ENCODE results near the gene VCL. TPM values are rescaled to one million over a fixed set of nuclear protein-coding genes. Genes with fewer than 3 reads are reported as not detected.
A peak's percentile ranks its signal among the peaks of the same experiment; 100 is the strongest.

Gene VCL
- total RNA-seq, 1 donor from 2014 or later = 42.1 TPM

DNA sequence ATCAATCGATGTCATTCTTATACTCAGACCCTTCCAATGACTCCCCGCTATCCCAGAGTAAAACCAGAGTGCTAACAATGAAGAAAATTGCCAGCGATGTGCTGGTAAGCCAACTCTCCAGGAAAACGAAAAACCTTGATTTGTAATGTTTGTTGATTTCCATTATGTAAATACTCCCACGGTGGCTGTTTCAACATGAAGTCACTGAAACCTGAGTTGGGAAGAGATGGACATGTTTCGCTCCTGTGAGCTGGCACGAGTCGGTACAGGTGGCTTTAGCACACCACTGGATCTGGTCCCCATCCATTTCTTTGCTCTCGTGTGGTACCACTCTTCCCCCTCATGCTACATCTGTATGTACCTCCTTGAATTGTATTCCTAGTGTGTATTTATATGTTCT lies 99.9 kb downstream of the VCL start:
- TF ChIP-seq, protein P1, sequence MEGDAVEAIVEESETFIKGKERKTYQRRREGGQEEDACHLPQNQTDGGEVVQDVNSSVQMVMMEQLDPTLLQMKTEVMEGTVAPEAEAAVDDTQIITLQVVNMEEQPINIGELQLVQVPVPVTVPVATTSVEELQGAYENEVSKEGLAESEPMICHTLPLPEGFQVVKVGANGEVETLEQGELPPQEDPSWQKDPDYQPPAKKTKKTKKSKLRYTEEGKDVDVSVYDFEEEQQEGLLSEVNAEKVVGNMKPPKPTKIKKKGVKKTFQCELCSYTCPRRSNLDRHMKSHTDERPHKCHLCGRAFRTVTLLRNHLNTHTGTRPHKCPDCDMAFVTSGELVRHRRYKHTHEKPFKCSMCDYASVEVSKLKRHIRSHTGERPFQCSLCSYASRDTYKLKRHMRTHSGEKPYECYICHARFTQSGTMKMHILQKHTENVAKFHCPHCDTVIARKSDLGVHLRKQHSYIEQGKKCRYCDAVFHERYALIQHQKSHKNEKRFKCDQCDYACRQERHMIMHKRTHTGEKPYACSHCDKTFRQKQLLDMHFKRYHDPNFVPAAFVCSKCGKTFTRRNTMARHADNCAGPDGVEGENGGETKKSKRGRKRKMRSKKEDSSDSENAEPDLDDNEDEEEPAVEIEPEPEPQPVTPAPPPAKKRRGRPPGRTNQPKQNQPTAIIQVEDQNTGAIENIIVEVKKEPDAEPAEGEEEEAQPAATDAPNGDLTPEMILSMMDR (IDR thresholded peaks at IDR 0.05; ENCODE audit: partially characterized antibody, unreplicated experiment) = no peak
- Mint-ChIP-seq H3K4me3 (ENCODE audit: unreplicated experiment) (no peak overlapping the region), H3K27me3 (ENCODE audit: unreplicated experiment) (peaks cover 4% of the 10 kb centered on the region), H3K9me3 (ENCODE audit: unreplicated experiment) (no peaks in the 10 kb centered on the region), H3K4me1 (ENCODE audit: low read depth, unreplicated experiment) (no peaks in the 10 kb centered on the region), H3K36me3 (ENCODE audit: unreplicated experiment) (no peaks in the 10 kb centered on the region), H3K27ac (ENCODE audit: unreplicated experiment) (no peak overlapping the region)
- no peak for DNase-seq

DNA sequence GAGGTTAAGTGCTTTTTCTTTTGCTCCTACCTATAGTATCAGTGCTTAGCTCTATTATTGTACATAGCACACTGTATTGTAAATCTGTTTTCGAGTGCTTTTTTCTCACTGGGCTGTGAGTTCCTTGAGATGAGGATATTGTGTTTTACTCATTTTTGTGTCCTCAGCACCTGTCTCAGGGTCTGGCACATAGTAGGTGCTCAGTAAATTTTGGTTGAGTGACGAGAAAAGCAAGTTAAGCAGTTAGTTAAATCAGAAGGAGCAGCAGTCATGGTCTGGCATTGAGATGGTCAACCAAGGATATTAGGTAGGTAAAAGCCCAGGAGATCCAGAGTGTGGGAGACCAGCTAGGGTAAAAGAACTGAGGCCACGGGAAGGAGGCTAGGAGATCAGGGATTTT lies 101.5 kb downstream of the VCL start:
- TF ChIP-seq, protein P1 (IDR thresholded peaks at IDR 0.05; ENCODE audit: partially characterized antibody, unreplicated experiment) = no peak
- no peak for DNase-seq
- Mint-ChIP-seq H3K36me3 (ENCODE audit: unreplicated experiment) (no peaks in the 10 kb centered on the region), H3K27me3 (ENCODE audit: unreplicated experiment) (peaks cover 4% of the 10 kb centered on the region), H3K27ac (ENCODE audit: unreplicated experiment) (no peak overlapping the region), H3K9me3 (ENCODE audit: unreplicated experiment) (peaks cover under 1% of the 10 kb centered on the region), H3K4me3 (ENCODE audit: unreplicated experiment) (no peak overlapping the region), H3K4me1 (ENCODE audit: low read depth, unreplicated experiment) (no peaks in the 10 kb centered on the region)

DNA sequence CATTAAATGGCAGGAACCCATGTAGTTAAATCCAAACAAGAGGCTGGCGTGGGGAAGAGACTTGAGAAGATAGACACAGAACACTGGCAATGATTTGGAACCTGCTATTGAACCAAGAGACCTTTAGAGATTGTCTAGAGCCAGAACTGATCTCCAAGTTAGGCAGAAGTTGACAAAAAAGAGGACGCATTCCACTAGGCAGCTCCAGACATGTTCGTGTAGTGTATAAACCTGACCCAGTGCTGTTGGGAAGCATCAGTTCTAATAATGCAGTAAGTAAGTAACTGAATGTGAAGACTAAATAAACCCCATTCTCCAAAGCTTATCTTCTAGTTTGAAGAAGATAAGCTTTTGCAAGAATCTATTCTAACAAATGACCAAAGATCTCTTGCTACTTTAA lies 101.9 kb downstream of the VCL start:
- no peaks in the 10 kb centered on the region for H3K36me3 Mint-ChIP-seq (ENCODE audit: unreplicated experiment)
- H3K27ac Mint-ChIP-seq (ENCODE audit: unreplicated experiment) = peak overlapping the region; percentile 57
- TF ChIP-seq, protein P1 (IDR thresholded peaks at IDR 0.05; ENCODE audit: partially characterized antibody, unreplicated experiment) = no peak

DNA sequence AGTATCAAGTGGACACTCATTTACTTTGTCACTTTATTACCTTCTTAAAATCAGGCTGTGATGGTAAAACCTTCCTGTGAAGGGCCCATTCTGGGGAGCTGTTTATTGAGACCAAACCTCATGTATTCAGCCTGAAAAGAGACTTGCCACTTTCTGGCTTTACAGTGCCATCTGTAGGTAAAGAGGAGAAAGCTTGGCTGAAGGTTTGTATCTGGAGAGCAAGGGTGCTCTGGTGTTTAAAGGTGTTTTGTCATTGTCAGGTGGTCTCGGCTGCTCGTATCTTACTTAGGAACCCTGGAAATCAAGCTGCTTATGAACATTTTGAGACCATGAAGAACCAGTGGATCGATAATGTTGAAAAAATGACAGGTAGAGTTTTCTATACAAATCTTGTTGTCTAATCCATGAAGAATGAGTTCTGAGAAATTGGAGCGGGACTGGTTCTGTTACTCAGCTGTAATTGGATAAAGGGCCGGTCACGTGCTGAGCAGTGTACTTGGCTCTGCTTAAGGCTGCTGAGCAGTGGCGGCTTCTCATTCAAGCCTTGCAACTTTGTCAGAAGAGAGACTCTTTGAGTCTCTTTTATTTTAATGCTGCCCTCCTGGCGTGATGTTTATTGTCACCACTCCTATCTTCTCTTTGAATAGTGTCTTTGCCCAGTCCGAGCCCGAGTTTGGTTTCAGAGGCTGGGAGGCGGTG lies 105.8 kb downstream of the VCL start:
- no peak overlapping the region for H3K27ac Mint-ChIP-seq (ENCODE audit: unreplicated experiment)
- no peak overlapping the region for H3K4me3 Mint-ChIP-seq (ENCODE audit: unreplicated experiment)
- TF ChIP-seq, protein P1 (IDR thresholded peaks at IDR 0.05; ENCODE audit: partially characterized antibody, unreplicated experiment) = no peak
- H3K36me3 Mint-ChIP-seq (ENCODE audit: unreplicated experiment) = peaks cover 6% of the 10 kb centered on the region
- H3K9me3 Mint-ChIP-seq (ENCODE audit: unreplicated experiment) = peaks cover 2% of the 10 kb centered on the region
- H3K4me1 Mint-ChIP-seq (ENCODE audit: low read depth, unreplicated experiment) = no peaks in the 10 kb centered on the region
- H3K27me3 Mint-ChIP-seq (ENCODE audit: unreplicated experiment) = peaks cover 2% of the 10 kb centered on the region
- no peak for DNase-seq

More for the DNA sequence above, 101.9 kb downstream of the VCL start:
- no peak for DNase-seq
- peaks cover 2% of the 10 kb centered on the region for H3K9me3 Mint-ChIP-seq (ENCODE audit: unreplicated experiment)
- peaks cover 4% of the 10 kb centered on the region for H3K27me3 Mint-ChIP-seq (ENCODE audit: unreplicated experiment)
- no peak overlapping the region for H3K4me3 Mint-ChIP-seq (ENCODE audit: unreplicated experiment)
- no peaks in the 10 kb centered on the region for H3K4me1 Mint-ChIP-seq (ENCODE audit: low read depth, unreplicated experiment)

DNA sequence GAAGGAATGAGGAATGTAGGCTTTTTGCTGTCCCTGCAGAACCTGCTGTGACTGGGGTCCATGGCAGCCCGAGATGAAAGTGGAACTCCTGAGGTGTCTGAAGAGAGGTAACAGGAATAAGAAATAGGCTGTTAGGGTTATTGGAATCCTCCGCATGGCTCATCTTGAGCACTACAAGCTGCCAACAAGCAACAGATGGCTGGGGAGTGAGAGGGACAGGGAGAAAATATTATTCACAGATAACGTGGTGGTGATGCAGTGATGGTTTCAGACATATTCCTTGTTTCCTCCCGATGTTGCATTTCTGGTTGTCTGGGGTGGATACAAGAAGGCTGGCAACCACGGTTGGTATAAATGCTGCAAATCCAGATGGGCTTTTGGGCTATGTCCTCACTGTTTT lies 106.6 kb downstream of the VCL start:
- Mint-ChIP-seq H3K36me3 (ENCODE audit: unreplicated experiment) (peaks cover 6% of the 10 kb centered on the region), H3K4me1 (ENCODE audit: low read depth, unreplicated experiment) (no peaks in the 10 kb centered on the region), H3K27me3 (ENCODE audit: unreplicated experiment) (peaks cover 2% of the 10 kb centered on the region), H3K27ac (ENCODE audit: unreplicated experiment) (no peak overlapping the region), H3K9me3 (ENCODE audit: unreplicated experiment) (peaks cover 2% of the 10 kb centered on the region), H3K4me3 (ENCODE audit: unreplicated experiment) (no peak overlapping the region)
- no peak for DNase-seq
- TF ChIP-seq, protein P1 (IDR thresholded peaks at IDR 0.05; ENCODE audit: partially characterized antibody, unreplicated experiment) = no peak

Measured in glutamatergic neuron (in vitro differentiated cells).